Measurements from ENCODE around the gene L3MBTL1.

Gene L3MBTL1

DNA sequence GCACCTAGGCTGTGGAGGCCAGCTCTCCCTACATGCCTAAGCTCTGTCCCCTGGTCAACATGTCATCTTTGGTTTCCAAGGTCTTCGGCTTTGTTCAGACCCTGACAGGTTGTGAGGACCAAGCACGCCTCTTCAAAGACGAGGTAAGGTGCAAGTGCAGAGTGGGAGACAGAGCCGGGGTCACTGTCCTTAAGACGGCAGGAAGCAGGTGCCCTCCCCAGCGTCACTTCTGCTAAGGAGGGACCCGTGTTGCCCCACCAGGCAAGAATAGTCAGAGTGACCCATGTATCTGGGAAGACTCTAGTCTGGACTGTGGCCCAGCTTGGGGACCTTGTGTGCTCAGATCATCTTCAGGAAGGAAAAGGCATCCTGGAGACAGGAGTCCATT lies 33.2 kb downstream of the L3MBTL1 start:
- Histone ChIP-seq H3K4me3 (ENCODE audit: low read depth, low read length) (no peak overlapping the region), H3K4me1 (no peaks in the 10 kb centered on the region), H3K9me3 (no peaks in the 10 kb centered on the region), H3K27me3 (no peaks in the 10 kb centered on the region), H3K36me3 (no peaks in the 10 kb centered on the region)
- TF ChIP-seq, protein P1, sequence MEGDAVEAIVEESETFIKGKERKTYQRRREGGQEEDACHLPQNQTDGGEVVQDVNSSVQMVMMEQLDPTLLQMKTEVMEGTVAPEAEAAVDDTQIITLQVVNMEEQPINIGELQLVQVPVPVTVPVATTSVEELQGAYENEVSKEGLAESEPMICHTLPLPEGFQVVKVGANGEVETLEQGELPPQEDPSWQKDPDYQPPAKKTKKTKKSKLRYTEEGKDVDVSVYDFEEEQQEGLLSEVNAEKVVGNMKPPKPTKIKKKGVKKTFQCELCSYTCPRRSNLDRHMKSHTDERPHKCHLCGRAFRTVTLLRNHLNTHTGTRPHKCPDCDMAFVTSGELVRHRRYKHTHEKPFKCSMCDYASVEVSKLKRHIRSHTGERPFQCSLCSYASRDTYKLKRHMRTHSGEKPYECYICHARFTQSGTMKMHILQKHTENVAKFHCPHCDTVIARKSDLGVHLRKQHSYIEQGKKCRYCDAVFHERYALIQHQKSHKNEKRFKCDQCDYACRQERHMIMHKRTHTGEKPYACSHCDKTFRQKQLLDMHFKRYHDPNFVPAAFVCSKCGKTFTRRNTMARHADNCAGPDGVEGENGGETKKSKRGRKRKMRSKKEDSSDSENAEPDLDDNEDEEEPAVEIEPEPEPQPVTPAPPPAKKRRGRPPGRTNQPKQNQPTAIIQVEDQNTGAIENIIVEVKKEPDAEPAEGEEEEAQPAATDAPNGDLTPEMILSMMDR (IDR thresholded peaks at IDR 0.05; ENCODE audit: low read depth, low read length) = no peak
- DNase-seq = no peak

DNA sequence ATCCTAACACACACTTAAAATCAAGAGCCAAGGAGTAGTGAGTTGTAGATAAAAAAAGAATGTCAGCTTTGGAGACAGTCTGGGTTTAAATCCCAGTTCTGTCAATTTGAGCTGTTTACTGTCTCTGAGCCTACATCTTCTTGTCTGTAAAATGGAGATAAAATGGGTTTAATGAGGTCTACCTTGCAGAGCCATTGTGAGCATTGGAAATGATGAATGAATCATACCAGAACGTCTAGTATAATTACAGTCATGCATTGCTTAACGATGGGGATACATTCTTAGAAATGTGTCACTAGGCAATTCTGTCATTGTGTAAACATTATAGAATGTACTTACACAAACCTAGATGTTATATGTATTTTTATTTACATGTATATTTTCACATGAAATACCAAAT lies 33.7 kb downstream of the L3MBTL1 start:
- no peaks in the 10 kb centered on the region for H3K4me1 ChIP-seq
- H3K36me3 ChIP-seq = no peaks in the 10 kb centered on the region
- H3K27me3 ChIP-seq = no peaks in the 10 kb centered on the region
- TF ChIP-seq, protein P1 (IDR thresholded peaks at IDR 0.05; ENCODE audit: low read depth, low read length) = no peak
- no peaks in the 10 kb centered on the region for H3K9me3 ChIP-seq
- no peak for DNase-seq
- no peak overlapping the region for H3K4me3 ChIP-seq (ENCODE audit: low read depth, low read length)

DNA sequence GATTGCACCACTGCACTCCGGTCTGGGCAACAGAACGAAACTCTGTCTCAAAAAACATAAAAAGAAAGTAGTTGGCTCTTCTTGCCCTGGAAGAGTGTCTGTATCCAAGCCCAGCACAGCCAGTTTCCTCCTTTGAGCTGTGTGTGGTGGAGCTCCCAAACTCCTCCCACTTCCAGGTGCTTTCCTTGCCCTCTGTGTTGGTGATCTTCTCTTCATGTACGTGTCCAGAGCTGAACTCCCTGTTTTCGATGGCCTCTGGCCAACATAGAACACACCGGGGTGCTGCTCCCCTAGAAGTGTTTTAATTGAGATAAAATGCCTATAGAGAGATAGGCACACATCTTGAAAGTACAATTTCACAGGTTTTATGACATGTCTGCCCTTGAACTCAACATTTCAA lies 34.7 kb downstream of the L3MBTL1 start:
- Histone ChIP-seq H3K9me3 (no peaks in the 10 kb centered on the region), H3K36me3 (no peaks in the 10 kb centered on the region), H3K4me3 (ENCODE audit: low read depth, low read length) (no peak overlapping the region), H3K4me1 (no peaks in the 10 kb centered on the region), H3K27me3 (no peaks in the 10 kb centered on the region)
- TF ChIP-seq, protein P1 (IDR thresholded peaks at IDR 0.05; ENCODE audit: low read depth, low read length) = no peak
- DNase-seq = no peak

DNA sequence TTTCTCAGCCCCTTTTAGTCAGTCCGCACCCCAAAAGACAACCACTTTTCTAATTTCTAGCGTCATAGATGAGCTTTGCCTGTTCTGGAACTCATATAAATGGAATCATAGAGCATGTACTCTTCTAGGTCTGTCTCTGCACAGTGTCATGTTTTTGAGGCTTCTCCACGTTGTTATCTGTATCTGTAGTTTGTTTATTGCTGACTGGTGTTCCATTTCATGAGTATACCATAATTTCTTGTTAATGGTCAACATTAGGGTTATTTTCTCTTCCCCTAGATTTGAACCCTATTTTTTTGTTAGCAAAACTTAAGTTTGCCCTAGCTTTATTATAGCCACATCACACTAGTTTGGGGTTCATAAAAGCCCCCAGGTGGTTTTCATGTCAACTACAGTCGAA lies 35.2 kb downstream of the L3MBTL1 start:
- no peaks in the 10 kb centered on the region for H3K27me3 ChIP-seq
- TF ChIP-seq, protein P1 (IDR thresholded peaks at IDR 0.05; ENCODE audit: low read depth, low read length) = no peak
- no peaks in the 10 kb centered on the region for H3K36me3 ChIP-seq
- H3K4me1 ChIP-seq = no peaks in the 10 kb centered on the region
- H3K4me3 ChIP-seq (ENCODE audit: low read depth, low read length) = no peak overlapping the region
- H3K9me3 ChIP-seq = no peaks in the 10 kb centered on the region
- DNase-seq = no peak

DNA sequence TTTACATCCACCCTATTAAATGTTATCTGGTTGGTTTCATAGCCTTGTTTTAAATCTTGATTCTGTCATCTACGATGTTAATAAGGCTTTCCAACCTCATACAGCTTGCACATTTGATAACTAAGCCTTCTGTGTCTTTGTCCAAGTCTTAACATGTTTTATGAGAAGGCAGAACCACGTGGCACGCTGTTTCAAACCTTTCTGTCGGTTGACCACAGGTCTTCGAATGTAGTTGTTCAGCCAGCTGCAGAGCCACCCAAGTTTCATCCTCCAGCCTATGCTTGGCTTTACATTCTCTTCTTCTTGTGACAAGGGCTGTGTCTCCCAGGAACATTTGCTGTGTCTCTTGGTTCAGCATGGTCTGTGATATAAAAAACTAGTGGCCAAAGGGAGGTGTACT lies 35.6 kb downstream of the L3MBTL1 start:
- no peak for DNase-seq
- H3K4me1 ChIP-seq = no peaks in the 10 kb centered on the region
- H3K36me3 ChIP-seq = no peaks in the 10 kb centered on the region
- H3K9me3 ChIP-seq = no peaks in the 10 kb centered on the region
- TF ChIP-seq, protein P1 (IDR thresholded peaks at IDR 0.05; ENCODE audit: low read depth, low read length) = no peak
- no peak overlapping the region for H3K4me3 ChIP-seq (ENCODE audit: low read depth, low read length)
- no peaks in the 10 kb centered on the region for H3K27me3 ChIP-seq

DNA sequence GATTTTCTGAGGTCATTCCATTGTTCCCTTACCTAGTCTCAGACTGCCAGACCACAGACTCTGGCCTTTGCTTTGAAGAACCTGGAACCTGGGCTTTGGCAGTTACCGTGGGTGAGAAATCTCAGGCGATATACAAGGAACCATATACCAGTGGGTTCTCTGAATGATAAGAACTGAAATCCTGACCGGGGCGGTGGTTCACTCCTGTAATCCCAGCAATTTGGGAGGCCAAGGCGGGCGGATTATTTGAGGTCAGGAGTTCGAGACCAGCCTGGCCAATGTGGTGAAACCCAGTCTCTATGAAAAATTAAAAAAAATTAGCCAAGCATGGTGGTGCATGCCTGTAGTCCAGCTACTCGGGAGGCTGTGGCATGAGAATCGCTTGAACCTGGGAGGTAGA lies 37.0 kb downstream of the L3MBTL1 start:
- Histone ChIP-seq H3K4me3 (ENCODE audit: low read depth, low read length) (no peak overlapping the region), H3K9me3 (no peaks in the 10 kb centered on the region), H3K27me3 (no peaks in the 10 kb centered on the region), H3K4me1 (no peaks in the 10 kb centered on the region), H3K36me3 (no peaks in the 10 kb centered on the region)
- no peak for DNase-seq
- TF ChIP-seq, protein P1 (IDR thresholded peaks at IDR 0.05; ENCODE audit: low read depth, low read length) = no peak

Data from BE2C (cell line).